Measurements from ENCODE around the gene KCTD14.
"Not testable (repeated sequence)": the region's sequence is repeated elsewhere in the genome, so short reads cannot be mapped to it uniquely, and the experiment has no call there.

The KCTD14 gene

DNA sequence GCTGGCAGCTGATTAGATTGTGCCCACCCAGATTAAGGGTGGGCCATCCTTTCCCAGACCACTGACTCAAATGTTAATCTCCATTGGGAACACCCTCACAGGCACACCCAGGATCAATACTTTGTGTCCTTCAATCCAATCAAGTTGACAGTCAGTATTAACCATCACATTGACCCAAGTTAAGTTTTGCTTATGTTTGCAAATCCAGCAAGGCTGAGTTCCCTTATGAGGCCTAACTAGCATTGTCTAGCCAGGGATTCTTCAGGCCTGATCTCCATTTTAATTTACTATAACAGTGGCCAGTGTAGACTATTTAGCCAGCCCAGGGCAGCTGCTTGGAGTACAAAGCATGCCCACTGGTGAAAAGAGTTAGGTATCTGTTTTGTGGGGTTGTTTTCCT lies 2.3 kb upstream of the KCTD14 start:
- no peak for DNase-seq (ENCODE audit: low read depth, low spot score)

DNA sequence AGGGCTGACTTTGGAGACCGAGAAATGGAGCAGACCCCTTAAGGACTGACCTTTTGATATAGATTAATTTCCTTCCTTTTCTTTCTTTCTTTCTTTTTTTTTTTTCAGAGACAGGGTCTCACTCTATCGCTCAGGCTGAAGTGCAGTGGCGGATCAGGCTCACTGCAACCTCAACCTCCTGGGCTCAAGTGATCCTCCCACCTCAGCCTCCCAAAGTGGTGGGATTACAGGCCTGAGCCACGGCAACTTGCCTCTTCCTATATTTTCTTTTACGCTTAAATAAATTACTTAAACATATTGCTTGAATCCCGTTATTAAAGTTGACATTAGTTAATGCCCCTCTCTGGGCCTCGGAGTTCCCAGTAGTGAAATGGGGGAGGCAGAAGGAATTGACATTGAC lies 350 bp upstream of the KCTD14 start:
- no peak for DNase-seq (ENCODE audit: low read depth, low spot score)

DNA sequence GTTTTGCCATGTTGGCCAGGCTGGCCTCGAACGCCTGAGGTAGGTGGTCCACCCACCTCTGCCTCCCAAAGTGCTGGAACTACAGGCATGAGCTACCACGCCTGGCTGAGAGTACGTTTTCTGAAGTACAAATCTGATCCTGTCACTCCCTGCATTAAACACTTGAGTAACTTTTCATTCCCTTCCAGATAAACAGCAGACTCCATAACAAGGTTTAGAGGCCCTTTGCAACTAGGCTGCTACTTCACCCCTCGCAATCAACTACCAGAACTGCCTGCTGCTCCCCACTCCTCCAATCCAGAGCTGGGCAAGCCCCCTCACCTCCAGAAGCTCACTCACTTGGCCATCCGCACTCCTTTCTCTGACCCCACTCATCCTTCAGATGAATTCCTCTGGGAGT lies 1.5 kb downstream of the KCTD14 start:
- DNase-seq (ENCODE audit: low read depth, low spot score): no peak

DNA sequence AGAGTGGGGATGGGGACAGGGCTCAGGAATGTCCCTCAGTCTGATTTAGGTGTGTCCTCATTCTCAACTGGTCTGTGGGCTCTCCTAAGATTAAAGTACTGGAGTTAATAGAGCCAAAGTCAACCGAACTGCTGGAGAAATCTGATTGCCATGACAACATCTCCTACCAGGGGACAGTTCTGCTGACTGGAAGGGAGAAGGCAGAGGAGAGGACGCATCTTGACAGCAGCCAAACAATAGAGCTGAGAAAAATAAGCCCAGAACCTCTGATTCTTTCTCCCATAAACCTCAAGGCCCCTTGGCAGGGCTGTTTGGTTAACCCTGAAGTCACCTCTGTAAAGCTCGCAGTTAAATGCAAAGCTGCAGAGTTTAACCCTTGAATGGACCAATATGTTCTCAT lies 2.8 kb downstream of the KCTD14 start:
- DNase-seq (ENCODE audit: low read depth, low spot score): no peak

DNA sequence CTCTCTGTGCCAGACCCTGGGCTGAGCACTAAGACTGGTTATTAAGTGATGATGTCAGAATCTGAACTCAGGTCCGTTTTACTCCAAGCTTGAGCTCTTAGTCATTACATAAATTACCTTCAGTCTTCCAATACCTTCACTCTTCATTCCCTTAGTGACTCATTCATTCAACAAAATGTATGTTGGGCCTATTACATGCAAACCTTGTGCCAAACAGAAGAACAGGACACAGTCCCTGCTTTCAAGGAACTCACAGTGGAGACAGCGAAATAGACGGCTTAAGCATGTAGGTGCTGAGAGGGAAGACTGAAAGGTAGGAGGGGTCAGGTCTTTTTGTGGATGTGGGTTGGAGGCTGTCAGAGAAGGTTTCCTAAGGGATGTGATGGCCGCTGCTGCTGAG lies 3.3 kb downstream of the KCTD14 start:
- DNase-seq (ENCODE audit: low read depth, low spot score): no peak

DNA sequence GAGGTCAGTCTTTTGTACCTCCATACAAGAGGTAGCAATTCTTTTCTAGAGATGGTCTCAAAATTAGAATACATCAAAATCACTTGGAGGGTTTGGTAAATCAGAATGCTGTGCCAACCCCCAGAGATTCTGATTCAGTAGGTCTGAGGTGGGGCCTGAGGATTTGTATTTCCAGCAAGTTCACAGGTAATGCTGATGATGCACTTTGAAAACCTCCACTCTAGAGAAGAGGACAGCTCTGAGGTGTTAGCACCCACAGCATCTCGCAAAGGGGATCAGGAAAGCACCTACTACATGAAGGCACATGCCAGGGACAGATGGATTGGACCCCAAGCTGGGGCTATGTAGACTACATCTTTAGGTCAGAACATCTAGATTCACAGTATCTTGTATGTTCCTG lies 7.2 kb downstream of the KCTD14 start:
- DNase-seq (ENCODE audit: low read depth, low spot score): no peak

DNA sequence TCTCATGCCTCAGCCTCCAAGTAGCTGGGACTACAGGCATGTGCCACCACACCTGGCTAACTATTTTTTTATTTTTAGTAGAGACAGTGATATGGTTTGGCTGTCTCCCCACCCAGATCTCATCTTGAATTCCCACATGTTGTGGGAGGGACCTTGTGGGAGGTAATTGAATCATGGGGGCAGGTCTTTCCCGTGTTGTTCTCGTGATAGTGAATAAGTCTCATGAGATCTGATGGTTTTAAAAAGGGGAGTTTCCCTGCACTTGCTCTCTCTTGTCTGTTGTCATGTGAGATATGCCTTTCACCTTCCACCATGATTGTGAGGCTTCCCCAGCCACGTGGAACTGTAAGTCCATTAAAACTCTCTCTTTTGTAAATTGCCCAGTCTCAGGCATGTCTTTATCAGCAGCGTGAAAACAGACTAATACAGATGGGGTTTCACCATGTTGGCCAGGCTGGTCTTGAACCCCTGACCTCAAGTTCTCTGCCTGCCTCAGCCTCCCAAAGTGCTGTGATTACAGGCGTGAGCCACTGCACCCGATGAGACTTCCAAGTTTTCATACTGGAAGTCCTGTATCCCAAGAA lies 8.0 kb downstream of the KCTD14 start:
- not testable (repeated sequence) for DNase-seq (ENCODE audit: low read depth, low spot score)

DNA sequence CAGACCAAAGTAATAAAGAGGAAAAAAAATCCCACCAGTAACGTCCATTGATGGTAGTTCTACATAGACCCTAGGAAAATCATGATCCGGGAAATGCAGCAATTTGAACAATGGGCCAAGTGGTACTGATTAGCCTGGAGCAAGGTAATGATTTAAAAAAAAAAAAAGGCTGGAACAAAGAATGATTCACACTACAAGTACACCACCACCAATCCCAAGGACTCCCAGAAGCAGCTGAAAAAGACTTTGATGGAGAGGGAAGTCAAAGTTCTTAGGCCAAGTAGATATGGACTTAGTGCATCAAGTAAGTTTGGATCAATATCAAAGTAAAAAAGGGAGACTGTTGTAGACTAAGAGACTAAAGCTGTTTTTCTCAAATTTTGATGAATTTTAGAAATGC lies 11.8 kb downstream of the KCTD14 start:
- no peak for DNase-seq (ENCODE audit: low read depth, low spot score)

DNA sequence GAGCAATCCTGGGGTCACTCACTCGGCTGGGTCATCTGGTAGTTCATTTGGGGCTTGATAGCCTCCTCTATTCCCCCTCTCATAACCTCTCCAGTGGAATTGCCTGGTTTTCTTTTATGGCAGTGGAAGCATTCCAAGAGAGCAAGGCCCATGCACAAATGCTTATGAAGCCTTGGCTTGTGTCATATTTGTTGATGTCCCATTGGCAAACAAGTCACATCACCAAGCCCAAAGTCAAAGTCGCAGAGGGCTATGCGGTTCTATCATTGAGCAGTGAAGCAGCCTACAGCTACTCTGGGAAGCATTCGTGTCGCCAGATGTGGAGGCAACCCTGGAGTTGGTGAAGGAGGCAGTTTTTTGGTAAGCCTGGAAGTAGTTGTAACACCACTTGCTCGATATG lies 12.3 kb downstream of the KCTD14 start:
- DNase-seq (ENCODE audit: low read depth, low spot score): no peak

DNA sequence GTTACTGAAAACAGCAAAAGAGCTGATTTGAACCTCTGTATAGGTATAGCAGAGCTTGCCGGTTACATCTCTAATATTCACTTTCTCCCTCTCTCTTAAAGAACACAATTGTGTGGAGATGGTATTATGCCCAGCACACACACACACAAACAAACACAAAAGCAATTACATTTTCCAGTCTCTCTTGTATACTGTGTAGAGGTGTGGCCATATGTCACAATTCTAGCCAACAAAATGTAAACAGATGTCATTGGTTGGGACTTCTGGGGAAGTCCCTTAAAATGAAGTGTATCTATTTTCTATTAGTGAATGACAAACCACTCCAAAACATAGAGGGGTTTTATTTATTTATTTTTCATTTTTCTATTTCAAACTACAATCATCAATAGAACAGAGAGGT lies 12.8 kb downstream of the KCTD14 start:
- no peak for DNase-seq (ENCODE audit: low read depth, low spot score)

DNA sequence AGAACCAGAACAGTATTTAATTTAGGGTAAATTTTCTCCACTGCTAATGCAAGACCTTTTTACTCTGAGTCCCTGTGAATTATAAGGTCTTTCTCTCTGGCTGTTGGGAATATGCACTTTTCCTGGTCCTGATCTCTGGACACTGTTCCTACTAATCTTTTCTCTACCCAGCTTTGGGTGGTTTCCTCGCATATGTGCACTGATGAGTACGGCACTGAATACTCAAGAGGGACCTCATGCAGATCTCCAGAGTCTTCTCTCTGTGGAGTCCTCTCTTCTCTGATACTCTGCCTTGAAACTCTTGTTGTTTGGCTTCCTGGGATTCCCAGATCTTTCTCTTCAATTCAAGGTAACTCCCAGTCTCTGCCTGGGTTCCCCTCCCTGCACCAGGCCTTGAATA lies 14.0 kb downstream of the KCTD14 start:
- DNase-seq (ENCODE audit: low read depth, low spot score): no peak

DNA sequence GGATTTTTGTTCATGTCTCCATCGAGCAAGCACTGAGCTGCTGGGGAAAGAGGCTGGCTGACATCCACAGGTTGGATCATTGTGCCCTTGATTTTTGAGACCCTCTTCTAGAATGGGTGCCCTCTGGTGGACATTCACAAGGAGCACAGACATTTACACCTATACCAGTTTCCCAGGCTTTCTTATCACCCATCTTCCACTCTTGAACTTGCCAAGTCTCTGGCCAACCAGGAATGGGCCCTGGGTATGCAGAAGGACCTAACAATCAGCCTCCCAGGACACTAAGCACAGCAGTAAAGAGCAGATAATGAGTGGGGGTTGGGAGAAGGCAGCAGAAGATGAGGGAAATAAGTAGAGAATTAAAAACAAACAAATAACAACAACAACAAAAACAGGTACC lies 22.9 kb downstream of the KCTD14 start:
- DNase-seq (ENCODE audit: low read depth, low spot score): peak; percentile 60

DNA sequence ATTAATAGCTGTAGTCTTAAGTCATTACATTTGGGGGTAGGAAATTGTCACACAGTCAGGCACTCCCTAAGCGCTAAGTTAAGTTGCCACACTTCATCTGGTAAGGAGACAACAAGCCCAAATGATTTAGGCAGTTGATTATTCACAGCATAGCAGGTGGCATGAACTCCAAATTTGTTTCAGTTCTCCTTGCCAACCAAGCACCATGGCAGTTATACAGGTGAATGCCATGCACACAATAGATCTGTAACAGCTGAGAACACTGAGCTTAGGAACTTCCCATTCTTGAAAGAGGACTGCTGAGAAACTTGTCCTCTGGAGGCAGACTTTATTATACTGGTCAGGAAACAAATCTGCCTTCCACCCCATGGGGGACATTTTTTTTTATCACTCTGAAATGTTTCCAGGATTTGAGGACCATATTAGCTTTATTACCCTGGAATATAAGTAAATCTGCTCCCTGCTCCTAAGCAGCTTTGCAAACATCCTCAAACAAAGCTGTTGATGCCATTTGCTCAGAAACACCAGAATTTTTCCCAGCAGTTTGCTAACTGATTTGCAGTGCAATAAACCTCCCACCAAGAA lies 23.5 kb downstream of the KCTD14 start:
- DNase-seq (ENCODE audit: low read depth, low spot score): no peak

DNA sequence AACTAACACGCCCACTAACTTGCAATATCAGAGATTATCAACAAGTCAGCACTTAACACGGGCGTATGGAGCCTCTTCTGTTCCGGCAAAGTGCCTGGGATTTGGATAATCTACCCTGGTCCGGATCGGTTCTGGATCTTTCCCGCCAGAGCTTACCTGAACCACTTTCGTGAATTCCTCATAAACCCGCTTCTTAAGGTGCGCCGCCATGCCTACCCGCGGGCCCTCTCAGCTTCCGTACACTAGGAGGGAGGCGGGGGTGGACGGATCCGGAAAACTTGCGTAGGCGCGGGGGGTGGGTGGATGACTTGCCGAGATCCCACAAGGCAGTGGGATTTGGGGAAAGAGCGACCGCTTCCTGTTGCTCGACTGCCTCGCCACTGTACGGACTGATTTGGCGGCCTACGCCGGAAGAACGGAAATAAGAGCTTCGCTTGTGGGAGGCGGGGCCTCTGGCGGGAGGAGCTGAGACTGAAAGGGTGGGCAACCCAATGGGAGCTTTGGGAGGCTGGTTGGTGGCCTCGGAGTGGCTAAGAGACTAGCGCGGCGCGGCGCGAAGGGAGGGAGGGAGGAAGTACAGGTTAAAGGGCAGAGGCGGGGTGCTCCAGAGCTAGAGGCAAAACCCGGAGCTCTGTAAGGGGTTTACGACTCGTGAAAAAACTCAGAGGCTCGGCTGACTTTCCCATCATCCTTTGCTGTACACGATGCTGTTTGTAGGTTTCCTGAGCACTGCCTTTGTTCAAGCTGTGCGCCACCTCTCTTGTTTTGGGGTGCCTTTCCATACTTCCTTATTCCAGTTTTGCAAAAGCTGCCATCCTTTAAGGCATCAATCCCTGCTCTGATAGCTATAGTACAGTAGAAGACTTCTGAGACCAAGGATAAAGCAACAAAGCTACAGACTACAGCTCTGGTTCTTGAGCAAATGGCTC lies 28.4 kb downstream of the KCTD14 start, which contains the start of gene INTS4:
Gene INTS4, minus strand, starts transcription at position 235 of the 929 bp plus-strand sequence. Its CDS starts 25 bp downstream, at position 210.
- peak; percentile 100 for DNase-seq (ENCODE audit: low read depth, low spot score)

DNA sequence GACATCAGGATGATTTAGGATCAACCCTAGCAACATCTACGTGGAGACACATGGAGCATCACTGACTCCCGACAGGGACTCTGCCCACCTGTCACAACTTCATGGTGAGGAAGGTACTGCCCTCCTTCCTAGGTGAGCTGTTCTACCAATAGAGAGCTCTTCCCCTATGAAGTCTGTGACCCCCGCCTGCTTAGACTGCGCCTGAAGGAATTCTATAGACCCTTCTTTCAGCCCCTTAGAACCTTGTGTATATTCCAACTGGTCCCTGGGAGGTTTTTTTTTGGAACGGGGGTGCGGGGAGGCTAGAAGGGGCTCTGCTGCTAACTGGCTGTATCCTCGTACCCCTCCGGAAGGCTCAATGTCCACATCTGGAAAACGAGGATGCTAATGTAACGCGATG lies 29.2 kb downstream of the KCTD14 start:
- peak; percentile 21 for DNase-seq (ENCODE audit: low read depth, low spot score)

DNA sequence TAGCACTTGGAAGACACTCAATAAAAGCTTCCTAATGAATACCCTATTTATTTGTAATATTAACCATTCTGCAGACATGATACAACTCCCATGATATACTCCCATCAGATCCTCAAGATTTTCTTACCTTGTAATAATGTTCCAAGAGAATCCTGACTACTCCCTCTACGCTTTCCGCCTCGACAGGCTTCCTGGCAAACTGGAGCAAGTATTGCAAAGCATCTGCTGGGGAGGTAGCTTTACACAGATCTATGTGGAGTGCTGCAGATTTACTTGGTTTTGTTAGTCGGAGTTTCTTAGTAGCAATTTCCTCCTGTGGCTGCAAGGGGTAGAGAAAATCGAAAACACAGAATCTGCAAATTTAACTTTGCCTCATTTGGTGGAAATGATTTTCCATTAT lies 32.1 kb downstream of the KCTD14 start:
- DNase-seq (ENCODE audit: low read depth, low spot score): no peak

DNA sequence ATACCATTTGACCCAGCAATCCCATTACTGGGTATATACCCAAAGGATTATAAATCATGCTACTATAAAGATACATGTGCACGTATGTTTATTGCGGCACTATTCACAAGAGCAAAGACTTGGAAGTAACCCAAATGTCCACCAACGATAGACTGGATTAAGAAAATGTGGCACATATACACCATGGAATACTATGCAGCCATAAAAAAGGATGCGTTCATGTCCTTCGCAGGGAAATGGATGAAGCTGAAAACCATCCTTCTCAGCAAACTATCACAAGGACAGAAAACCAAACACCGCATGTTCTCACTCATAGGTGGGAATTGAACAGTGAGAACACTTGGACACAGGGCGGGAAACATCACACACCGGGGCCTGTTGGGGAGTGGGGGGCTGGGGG lies 36.6 kb downstream of the KCTD14 start:
- DNase-seq (ENCODE audit: low read depth, low spot score): not testable (repeated sequence)

DNA sequence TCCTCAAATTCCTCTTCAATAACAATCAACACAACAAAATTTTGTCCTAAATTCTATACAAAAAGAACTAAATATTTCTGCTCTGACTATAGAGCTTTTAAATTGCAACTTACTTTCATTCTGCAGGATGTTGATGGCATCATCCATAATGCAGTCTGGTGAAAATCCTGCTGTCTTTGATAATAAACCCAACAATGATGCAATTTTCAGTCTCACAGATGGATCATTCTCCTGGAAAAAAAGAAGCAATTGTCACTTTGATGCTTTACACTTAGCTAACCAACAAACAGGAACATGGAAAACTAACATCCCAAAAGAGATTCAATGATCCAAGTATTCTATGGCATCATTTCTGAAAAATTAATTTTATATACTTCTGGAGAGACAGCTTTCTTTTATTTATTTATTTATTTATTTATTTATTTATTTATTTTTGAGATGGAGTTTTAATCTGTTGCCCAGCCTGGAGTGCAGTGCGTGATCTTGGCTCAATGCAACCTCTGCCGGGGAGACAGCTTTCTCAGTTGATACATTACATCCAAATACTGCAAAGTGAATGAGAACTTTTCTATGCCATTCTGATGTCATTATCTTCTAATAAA lies 41.6 kb downstream of the KCTD14 start:
- DNase-seq (ENCODE audit: low read depth, low spot score): no peak

DNA sequence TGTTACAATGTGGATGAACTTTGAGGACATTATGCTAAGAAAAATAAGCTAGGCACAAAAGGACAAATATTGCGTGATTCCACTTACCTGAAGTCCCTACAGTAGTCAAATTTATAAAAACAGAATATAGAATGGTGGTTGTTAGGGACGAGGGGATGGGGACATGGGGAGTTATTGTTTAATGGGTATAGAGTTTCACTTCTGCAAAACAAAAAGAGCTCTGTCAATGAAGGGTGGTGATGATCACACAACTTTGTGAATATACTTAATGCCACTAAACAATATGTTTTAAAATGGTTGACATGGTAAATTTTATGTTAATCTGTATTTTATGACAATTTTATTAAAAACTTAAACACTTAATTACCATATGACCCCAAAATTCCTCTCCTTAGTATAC lies 54.7 kb downstream of the KCTD14 start:
- DNase-seq (ENCODE audit: low read depth, low spot score): no peak

DNA sequence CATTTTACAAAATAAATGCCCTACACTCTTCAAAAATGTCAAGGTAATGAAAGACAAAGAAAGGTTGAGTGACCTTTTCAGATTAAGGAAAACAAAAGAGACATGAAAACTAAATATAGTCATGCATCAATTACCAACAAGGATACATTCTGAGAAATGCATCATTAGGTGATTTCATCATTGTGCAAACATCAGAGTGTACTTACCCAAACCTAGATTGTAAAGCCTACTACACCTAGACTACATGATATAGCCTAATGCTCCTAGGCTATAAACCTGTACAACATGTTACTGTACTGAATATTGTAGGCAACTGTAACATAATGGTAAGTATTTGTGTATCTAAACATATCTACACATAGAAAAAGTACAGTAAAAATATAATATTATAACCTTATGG lies 55.3 kb downstream of the KCTD14 start:
- no peak for DNase-seq (ENCODE audit: low read depth, low spot score)

DNA sequence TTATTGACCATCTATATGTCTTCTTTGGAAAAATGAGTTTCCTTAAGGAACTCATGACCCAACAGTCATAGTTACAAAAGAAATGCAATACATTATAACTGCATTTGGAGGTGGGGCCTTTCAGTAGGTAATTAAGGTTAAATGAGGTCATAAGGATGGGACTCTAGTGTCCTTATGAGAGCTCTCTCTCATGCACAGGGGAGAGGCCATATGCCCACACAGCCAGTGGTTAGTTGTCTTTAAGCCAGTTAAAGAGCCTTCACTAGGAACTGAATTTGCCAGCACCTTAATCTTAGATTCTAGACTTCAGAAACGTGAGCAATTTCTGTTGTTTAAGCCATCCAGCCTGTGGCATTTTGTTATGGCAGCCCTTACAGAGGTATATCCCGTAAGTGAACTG lies 56.0 kb downstream of the KCTD14 start:
- no peak for DNase-seq (ENCODE audit: low read depth, low spot score)

DNA sequence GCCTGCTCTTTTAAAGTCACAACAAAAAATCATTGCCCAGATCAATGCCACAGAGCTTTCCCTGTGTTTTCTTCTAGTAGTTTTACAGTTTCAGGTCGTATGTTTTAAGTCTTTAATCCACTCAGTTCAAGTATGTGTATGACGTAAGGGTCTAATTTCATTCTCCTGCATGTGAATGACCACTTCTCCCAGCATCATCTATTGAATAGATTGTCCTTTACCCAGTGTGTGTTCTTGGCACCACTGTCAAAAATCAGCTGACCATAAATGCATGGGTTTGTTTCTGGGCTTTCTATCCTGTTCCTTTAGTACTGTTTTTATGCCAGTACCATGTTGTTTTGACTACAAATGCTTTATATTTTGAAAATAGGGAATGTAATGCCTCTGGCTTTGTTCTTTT lies 56.7 kb downstream of the KCTD14 start:
- no peak for DNase-seq (ENCODE audit: low read depth, low spot score)
